Measurements from ENCODE around the gene GDPD5.

DNA sequence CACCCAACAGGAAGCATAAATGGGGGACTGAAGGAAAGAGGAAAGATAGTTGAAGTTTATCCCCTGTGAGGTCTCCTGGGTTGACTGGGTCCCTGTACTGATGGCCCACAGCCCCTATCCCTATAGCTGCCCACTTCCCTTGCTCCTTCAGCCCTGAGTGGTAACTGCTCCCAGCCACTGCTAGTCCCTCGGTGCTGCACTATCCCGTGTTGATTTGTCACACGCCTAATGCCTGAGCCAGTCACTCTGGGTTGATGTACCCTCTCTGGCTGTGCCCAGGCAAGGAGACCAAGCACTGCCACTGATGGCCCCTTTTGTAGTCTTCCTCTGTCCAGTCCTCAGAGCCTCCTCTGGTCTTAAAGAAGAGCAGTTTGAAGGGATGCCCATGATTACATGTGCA is 9.6 kb downstream of the GDPD5 start:
- no peak for TF ChIP-seq POLR2A (IDR thresholded peaks at IDR 0.05)
- TF ChIP-seq, protein P1, sequence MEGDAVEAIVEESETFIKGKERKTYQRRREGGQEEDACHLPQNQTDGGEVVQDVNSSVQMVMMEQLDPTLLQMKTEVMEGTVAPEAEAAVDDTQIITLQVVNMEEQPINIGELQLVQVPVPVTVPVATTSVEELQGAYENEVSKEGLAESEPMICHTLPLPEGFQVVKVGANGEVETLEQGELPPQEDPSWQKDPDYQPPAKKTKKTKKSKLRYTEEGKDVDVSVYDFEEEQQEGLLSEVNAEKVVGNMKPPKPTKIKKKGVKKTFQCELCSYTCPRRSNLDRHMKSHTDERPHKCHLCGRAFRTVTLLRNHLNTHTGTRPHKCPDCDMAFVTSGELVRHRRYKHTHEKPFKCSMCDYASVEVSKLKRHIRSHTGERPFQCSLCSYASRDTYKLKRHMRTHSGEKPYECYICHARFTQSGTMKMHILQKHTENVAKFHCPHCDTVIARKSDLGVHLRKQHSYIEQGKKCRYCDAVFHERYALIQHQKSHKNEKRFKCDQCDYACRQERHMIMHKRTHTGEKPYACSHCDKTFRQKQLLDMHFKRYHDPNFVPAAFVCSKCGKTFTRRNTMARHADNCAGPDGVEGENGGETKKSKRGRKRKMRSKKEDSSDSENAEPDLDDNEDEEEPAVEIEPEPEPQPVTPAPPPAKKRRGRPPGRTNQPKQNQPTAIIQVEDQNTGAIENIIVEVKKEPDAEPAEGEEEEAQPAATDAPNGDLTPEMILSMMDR (IDR thresholded peaks at IDR 0.05), result no peak

Data from uterus (tissue), 2 donors.